ENCODE measurements around the gene LMO1.

LMO1 gene

DNA sequence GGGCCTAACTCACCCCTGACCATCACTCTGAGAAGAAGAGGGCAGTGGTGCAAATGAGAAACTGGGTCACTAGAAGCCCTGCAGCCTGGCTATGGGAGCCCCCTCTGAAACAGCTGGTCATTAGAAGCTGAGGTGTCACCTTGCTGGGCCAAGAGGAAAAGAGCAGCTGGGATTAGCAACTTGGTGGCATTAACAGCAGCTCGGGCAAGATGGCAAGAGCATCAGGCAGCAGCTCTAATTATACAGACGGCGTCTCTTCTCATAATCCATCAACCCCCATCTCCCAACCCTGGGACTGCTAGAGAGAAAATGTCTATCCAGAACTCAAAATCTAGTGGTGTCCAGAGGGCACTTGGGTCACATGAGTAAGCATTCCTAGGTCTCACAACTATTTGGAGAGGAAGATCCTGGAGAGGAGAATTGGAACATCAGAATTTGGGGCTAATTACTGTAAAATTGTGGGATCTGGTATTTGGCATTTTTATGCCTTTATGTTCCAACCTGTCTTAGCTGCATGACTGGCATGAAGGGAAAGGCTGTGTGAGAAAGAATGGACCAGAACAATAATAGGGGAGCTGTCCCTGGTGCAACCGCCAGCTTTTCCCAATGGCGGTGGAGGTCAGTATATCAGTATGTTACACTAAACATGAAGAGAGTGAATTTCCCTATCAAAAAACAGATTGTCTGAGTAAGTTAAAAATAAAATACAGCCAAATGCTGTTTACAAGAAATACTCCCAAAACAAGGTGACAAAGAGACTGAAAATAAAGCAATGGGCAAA, 7.6 kb upstream of the LMO1 start:
- H3K9me3 Mint-ChIP-seq = peaks cover 9% of the 10 kb centered on the region
- TF ChIP-seq, protein P1, sequence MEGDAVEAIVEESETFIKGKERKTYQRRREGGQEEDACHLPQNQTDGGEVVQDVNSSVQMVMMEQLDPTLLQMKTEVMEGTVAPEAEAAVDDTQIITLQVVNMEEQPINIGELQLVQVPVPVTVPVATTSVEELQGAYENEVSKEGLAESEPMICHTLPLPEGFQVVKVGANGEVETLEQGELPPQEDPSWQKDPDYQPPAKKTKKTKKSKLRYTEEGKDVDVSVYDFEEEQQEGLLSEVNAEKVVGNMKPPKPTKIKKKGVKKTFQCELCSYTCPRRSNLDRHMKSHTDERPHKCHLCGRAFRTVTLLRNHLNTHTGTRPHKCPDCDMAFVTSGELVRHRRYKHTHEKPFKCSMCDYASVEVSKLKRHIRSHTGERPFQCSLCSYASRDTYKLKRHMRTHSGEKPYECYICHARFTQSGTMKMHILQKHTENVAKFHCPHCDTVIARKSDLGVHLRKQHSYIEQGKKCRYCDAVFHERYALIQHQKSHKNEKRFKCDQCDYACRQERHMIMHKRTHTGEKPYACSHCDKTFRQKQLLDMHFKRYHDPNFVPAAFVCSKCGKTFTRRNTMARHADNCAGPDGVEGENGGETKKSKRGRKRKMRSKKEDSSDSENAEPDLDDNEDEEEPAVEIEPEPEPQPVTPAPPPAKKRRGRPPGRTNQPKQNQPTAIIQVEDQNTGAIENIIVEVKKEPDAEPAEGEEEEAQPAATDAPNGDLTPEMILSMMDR (IDR thresholded peaks at IDR 0.05; ENCODE audit: unreplicated experiment in 3 of 3) = no peak
- peaks cover 67% of the 10 kb centered on the region for H3K27me3 Mint-ChIP-seq (ENCODE audit: low read depth)
- no peaks in the 10 kb centered on the region for H3K4me1 Mint-ChIP-seq
- peaks cover 3% of the 10 kb centered on the region for H3K36me3 Mint-ChIP-seq (ENCODE audit: low read depth)
- no peak overlapping the region for H3K27ac Mint-ChIP-seq
- no peak overlapping the region for H3K4me3 Mint-ChIP-seq

DNA sequence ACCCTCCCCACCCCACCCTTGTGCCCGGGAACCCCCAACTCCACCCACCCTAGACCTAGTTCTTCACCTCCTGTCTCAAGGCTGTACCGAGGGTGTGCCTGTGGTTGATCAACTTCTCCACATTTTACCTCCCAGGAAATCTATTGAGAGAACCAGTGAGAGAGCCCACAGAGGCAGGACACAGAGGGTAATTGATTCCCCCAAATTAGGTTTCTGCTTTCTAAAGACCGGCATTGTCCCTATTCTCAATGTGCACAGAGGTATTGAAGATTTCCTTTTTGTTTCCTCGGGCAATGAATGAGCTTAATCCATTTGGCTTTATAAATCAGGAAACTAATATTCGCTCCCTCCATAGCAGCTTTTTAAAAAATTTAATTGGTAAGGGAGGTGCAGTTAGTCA, 6.0 kb upstream of the LMO1 start:
- Mint-ChIP-seq H3K4me3 (peak overlapping the region in 2 of 3 experiments; percentile 31 to 57), H3K27me3 (ENCODE audit: low read depth) (peaks cover 79% of the 10 kb centered on the region), H3K9me3 (peaks cover 5% of the 10 kb centered on the region), H3K36me3 (ENCODE audit: low read depth) (peaks cover 3% of the 10 kb centered on the region), H3K4me1 (no peaks in the 10 kb centered on the region), H3K27ac (no peak overlapping the region)
- TF ChIP-seq, protein P1 (IDR thresholded peaks at IDR 0.05; ENCODE audit: unreplicated experiment in 3 of 3) = no peak

DNA sequence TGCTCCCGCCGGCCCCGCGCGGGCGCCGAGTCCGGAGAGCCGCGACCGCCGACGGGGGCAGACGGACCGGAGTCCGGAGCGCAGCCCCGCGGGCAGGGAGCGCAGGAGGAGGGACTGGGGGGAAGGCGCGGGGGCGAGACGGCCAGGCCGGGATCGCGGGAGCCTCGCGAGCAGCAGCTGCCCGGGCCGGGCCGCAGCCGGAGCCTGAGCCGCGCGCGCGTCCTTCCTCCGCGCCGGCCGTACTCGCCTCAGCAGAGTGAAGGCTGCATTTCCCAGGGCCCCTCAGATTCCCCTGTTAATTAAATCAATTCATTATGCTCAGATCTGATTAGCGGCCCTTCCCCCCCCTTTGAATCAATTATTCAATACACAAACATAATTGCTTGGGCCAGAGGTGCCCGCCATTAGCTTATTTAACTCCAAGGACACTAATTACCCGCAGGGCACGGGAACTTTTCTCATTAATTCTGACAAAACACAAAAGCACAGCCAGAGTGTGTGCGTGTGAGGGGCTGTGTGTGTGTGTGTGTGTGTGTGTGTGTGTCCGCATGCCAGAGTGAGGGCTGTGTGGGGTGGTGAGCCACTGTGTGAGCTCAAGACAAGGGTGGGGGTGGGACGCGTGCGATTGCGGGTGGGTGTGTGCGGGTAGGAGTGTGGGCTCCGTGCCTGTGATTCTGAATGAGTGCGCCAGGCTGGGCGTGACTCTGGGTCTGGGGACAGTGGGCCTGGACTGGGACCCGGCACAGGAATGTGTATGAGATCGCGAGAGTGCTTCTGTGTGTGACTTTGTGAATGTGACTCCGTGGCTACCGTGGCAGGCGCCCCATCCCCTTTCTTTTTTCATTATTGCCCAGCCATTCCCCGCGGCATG, 5.1 kb upstream of the LMO1 start:
- Mint-ChIP-seq H3K27ac (no peak overlapping the region), H3K4me1 (peaks cover 4% of the 10 kb centered on the region), H3K36me3 (ENCODE audit: low read depth) (no peaks in the 10 kb centered on the region), H3K9me3 (no peaks in the 10 kb centered on the region), H3K4me3 (peak overlapping the region; percentile 76 to 81 (median 77)), H3K27me3 (ENCODE audit: low read depth) (peaks cover 88% of the 10 kb centered on the region)
- TF ChIP-seq, protein P1 (IDR thresholded peaks at IDR 0.05; ENCODE audit: unreplicated experiment in 3 of 3) = no peak

DNA sequence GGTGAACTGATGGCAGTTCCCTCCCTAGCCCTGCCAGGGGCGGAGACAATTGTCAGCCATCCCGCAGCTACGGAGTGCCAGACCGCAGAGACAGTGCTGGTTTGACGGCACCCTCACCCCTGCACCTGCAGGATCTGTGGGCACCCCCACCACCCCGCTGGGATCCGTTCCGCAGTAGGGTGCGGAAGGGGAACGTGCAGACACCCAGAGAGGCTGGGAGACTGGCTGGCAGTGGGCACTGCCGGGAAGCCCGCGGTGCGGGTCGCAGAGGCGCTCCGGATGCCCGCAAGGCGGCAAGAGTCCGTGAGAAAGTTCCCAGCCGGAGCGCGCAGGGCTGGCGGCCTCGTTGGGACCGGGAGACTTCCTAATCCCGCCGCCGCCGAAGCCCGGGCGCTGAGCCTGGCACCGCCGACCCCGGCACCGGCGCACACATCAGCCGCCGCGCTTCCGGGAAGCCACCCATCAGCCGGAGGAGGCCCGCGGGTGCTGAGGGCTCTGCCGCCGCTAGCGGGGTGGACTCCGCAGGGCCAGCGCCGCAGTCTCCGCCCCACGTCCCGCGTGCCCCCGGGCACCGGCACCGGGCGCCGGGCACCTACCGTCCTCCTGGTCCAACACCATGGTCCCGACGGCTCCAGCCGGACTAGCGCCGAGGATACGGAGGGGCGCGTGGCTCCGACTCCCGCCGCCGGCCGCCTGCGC, 4.3 kb upstream of the LMO1 start:
- Mint-ChIP-seq H3K9me3 (no peaks in the 10 kb centered on the region), H3K36me3 (ENCODE audit: low read depth) (no peaks in the 10 kb centered on the region), H3K27me3 (ENCODE audit: low read depth) (peaks cover 92% of the 10 kb centered on the region), H3K4me1 (peaks cover 8% of the 10 kb centered on the region), H3K27ac (no peak overlapping the region), H3K4me3 (peak overlapping the region; percentile 47 to 69 (median 62))
- TF ChIP-seq, protein P1 (IDR thresholded peaks at IDR 0.05; ENCODE audit: unreplicated experiment in 3 of 3) = no peak

DNA sequence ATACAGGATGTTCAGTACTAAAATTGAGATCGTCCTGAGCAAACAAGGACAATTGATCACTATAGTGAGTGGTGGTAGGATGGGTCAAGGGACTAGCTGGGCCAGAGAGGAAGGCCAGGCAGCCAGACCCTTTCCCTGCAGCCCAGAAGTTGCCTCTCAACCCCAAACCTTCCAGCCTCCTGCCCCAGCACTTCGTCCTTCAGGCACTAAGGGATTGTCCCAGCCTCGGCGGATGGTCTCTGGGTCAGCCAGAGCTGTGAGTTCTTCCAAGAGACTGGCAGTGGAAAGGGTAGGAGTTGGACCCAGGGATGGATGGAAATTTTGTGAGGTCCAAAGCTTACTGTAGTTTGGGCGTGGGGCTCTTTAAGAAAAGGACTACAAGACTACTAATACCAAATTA, 3.6 kb upstream of the LMO1 start:
- Mint-ChIP-seq H3K4me3 (peak overlapping the region; percentile 47 to 69 (median 62)), H3K27ac (no peak overlapping the region), H3K27me3 (ENCODE audit: low read depth) (peaks cover 91% of the 10 kb centered on the region), H3K36me3 (ENCODE audit: low read depth) (no peaks in the 10 kb centered on the region), H3K4me1 (peaks cover 8% of the 10 kb centered on the region), H3K9me3 (no peaks in the 10 kb centered on the region)
- TF ChIP-seq, protein P1 (IDR thresholded peaks at IDR 0.05; ENCODE audit: unreplicated experiment in 3 of 3) = no peak

All from nephron (organoid).